Duodenal mucosa (tissue), 2 donors: ENCODE results near the gene KRTAP5-5.

Experiments
- H3K27ac ChIP-seq: one replicate; pipeline ENCODE4 v1.7.0; 2013; ENCODE audit warnings: low read depth, low read length
- H3K27me3 ChIP-seq, 2 donors: one replicate each; pipeline ENCODE4 v1.7.0; 2013; ENCODE audit warnings: low read length in 2 of 2, control low read depth in 1 of 2; ENCODE audit not compliant: insufficient read depth in 2 of 2, control insufficient read depth in 1 of 2
- H3K36me3 ChIP-seq, 2 donors: one replicate each; pipeline ENCODE4 v1.7.0; 2013; ENCODE audit warnings: low read length in 2 of 2, control low read depth in 1 of 2; ENCODE audit not compliant: insufficient read depth in 2 of 2, control insufficient read depth in 1 of 2
- H3K4me1 ChIP-seq, 2 donors: one replicate each; pipeline ENCODE4 v1.7.0; 2013; ENCODE audit warnings: low read length in 2 of 2, control low read depth in 1 of 2; ENCODE audit not compliant: insufficient read depth in 2 of 2, control insufficient read depth in 1 of 2
- H3K4me3 ChIP-seq, 2 donors: one replicate each; pipeline ENCODE4 v1.7.0; 2013; ENCODE audit warnings: low read length in 2 of 2, low read depth in 1 of 2
- H3K9ac ChIP-seq, 2 donors: one replicate each; pipeline ENCODE4 v1.7.0; 2013; ENCODE audit warnings: low read length in 2 of 2, low read depth in 1 of 2
- H3K9me3 ChIP-seq, 2 donors: one replicate each; pipeline ENCODE4 v1.7.0; 2013; ENCODE audit warnings: low read length in 2 of 2, control low read depth in 1 of 2; ENCODE audit not compliant: control insufficient read depth in 1 of 2

KRTAP5-5 gene

DNA sequence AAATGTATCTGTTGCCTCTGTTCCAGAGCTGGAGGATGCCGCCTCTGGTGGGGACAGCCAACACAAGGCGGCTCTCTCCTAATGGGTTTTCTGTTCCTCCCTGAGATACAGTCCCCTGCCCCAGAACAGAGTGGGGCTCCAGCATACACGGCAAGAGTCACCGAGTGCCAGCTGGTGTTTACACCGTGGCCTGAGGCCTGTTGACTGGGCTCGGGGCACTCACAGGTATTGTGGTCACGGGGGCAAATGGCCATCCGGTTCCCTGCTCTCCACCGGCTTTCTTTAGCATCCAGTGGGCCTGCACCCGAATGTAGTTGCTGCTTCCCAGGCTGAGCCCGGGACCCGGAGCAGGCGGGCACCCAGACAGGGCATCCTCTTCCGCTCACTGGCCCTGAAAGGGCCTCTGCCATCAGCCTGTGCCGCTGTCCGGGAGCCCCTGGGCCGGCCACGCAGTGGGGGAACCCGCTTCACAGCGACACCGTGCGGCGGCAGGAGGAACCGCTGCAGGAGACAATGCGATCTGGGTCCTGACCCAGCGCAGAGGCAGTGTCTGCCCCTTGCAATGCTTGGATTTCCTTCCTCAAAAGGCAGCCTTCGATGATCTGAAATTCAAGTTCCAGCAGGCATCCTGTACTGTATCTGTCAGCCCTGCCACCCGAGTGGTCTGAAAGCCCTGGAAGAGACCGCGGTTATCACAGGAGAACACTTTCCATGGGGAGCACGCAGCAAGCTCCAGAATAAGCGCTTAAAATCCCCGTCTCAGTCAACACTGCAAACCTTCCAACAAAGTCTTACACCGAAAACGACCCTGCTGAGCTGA lies 859 bp upstream of the KRTAP5-5 start:
- Histone ChIP-seq H3K9me3 (no peaks in the 10 kb centered on the region), H3K4me3 (no peak overlapping the region), H3K27ac (no peak overlapping the region), H3K36me3 (no peaks in the 10 kb centered on the region), H3K4me1 (no peaks in the 10 kb centered on the region), H3K27me3 (peaks cover 4 to 30% of the 10 kb centered on the region in 2 donors), H3K9ac (no peak overlapping the region)

DNA sequence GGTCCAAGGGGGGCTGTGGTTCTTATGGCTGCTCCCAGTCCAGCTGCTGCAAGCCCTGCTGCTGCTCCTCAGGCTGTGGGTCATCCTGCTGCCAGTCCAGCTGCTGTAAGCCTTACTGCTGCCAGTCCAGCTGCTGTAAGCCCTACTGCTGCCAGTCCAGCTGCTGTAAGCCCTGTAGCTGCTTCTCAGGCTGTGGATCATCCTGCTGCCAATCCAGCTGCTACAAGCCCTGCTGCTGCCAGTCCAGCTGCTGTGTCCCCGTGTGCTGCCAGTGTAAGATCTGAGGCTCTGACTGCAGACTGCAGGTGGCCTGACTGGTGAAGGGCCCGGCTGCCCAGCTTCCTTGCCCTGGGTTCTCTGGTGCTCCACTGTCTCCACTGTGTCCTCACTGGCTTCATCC lies 696 bp downstream of the KRTAP5-5 start:
- H3K9ac ChIP-seq = no peak overlapping the region
- no peaks in the 10 kb centered on the region for H3K4me1 ChIP-seq
- H3K36me3 ChIP-seq = no peaks in the 10 kb centered on the region
- H3K4me3 ChIP-seq = no peak overlapping the region
- H3K9me3 ChIP-seq = no peaks in the 10 kb centered on the region
- peaks cover 4 to 30% of the 10 kb centered on the region in 2 donors for H3K27me3 ChIP-seq
- H3K27ac ChIP-seq = no peak overlapping the region

DNA sequence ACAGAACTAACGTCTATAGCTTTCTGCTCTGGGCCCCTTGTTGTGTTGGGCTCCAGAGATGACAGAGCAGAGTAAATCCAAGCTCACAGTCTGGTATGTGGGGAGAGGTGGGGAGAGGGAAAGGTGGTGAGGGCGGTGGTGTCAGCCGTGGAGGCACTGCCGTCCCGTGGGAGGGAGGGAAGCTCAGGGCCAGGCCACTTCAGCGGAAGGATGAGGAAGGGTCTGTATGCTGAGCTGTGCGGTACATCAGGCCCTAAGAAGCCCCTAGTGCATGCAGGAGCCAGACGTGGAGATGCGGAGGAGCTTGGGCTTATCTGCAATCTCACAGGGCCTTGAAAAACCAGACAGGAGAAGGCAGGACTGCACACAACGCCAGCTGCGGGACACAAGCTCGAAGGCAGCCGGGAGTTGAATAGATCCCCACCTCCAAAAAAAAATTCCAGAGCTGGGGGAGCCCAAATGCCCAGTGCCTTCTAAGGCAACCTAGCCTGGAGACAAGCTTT lies 1.5 kb downstream of the KRTAP5-5 start:
- Histone ChIP-seq H3K27ac (no peak overlapping the region), H3K4me1 (no peaks in the 10 kb centered on the region), H3K36me3 (no peaks in the 10 kb centered on the region), H3K27me3 (peaks cover 4 to 30% of the 10 kb centered on the region in 2 donors), H3K9ac (no peak overlapping the region), H3K9me3 (no peaks in the 10 kb centered on the region), H3K4me3 (no peak overlapping the region)

DNA sequence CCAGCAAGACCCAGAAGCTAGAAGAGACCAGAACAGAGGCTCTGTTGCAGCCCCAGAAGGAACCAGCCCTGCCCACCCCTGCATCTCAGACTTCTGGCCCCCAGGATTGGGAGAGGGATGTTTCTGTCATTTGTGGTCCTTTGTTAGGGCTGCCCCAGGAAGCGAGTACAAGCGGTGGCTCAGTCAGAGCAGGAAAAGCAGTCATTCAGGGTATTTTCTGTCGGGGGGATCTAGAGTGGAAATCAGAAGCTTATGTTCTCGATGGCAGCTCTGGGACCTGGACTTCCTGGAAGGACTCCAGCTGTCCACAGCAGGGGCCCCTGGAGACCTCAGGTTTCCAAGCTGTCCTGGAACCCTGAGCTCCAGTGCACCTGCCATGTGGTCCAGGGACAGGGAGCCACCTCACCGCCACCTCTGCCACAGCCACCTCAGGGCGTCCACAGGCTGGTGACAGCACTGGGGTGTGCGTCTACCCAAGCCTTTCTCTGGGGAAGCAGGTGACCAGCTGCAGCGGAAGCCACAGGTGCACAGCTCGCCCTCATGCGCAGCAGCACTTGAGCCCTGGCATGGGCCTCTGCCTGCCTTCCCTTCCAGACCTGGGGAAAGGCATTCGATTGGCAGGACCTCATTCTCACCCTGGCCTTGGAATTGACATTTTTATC lies 2.6 kb downstream of the KRTAP5-5 start:
- Histone ChIP-seq H3K4me3 (no peak overlapping the region), H3K27ac (no peak overlapping the region), H3K36me3 (no peaks in the 10 kb centered on the region), H3K9me3 (no peaks in the 10 kb centered on the region), H3K27me3 (peaks cover 4 to 30% of the 10 kb centered on the region in 2 donors), H3K9ac (no peak overlapping the region), H3K4me1 (no peaks in the 10 kb centered on the region)

DNA sequence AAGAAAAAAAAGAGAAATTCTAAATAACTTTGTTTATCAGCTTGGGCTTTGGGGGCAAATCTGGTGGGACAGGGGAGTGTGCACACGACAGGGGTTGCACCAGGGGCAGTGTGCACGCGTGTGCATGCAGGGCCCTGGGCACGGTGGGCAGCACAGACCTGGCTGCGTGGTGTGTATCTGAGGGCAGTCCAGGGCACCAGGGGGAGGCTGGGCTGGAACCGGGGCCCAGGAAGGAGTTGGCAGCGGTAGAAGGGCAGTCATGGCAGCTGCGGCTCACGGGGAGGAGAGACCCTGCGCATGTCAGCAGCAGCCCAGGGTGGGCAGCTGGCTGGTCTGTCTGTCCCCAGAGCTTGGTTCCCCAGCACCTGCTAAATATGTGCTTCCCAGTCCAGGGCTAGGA lies 4.3 kb downstream of the KRTAP5-5 start:
- no peak overlapping the region for H3K9ac ChIP-seq
- H3K36me3 ChIP-seq = no peaks in the 10 kb centered on the region
- no peak overlapping the region for H3K4me3 ChIP-seq
- H3K9me3 ChIP-seq = no peaks in the 10 kb centered on the region
- peaks cover 3 to 24% of the 10 kb centered on the region in 2 donors for H3K27me3 ChIP-seq
- H3K27ac ChIP-seq = no peak overlapping the region
- H3K4me1 ChIP-seq = peaks cover under 1 to 1% of the 10 kb centered on the region in 2 donors

DNA sequence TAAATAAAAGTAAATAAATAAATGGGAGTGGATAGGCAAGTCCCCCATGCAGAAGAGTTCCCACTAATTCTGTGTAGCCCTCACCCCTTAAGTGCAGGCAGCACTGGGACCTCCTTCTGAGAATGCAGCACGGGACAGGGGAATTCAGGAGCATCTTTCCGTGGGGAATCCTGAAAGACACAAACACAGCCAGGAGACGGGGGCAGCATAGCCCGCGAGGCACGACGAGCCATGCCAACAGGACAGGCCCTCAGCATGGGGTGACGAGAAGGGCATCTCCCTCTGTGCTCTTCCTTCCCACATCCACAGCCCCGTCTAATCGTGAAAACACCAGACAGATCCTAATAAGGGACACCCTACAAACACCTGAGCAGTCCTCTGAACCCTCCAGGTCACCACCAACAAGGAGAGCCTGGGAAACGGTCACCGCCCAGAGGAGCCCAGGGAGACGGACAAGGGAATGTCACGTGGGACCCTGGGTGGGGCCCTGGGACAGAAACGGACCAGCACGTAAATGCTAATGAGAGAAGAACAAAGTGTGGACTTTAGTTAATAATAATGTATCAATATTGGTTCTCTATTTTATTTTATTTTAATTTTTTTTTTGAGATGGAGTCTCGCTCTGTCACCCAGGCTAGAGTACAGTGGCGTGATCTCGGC lies 6.8 kb downstream of the KRTAP5-5 start:
- H3K27me3 ChIP-seq = peaks cover 3 to 11% of the 10 kb centered on the region in 2 donors
- H3K4me3 ChIP-seq = no peak overlapping the region

DNA sequence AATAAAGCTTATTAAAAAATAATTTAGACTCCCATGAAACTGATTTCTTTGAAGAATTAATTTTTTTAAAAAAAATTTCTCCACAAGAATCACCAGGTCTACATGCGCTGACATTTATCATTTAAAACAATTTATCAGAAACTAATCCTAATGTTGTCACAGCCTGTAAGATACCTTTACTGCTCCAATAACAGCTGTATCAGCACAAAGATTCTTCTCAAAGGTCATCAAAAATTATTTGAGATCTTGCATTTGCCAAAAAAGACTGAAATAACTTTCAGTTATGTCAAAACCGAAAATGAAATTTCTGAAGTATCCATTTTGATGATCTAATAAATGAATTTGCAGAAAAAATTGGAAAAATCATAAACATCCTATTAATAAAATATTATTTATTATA lies 8.1 kb downstream of the KRTAP5-5 start:
- no peaks in the 10 kb centered on the region for H3K9me3 ChIP-seq
- H3K9ac ChIP-seq = no peak overlapping the region
- H3K27ac ChIP-seq = no peak overlapping the region
- peaks cover 8 to 11% of the 10 kb centered on the region in 2 donors for H3K4me1 ChIP-seq
- no peak overlapping the region for H3K4me3 ChIP-seq
- H3K27me3 ChIP-seq = peaks cover 3 to 4% of the 10 kb centered on the region in 2 donors
- H3K36me3 ChIP-seq = no peaks in the 10 kb centered on the region

More for the DNA sequence above, 6.8 kb downstream of the KRTAP5-5 start:
- Histone ChIP-seq H3K27ac (no peak overlapping the region), H3K9ac (no peak overlapping the region), H3K4me1 (peaks cover 8 to 11% of the 10 kb centered on the region in 2 donors), H3K9me3 (no peaks in the 10 kb centered on the region), H3K36me3 (no peaks in the 10 kb centered on the region)

DNA sequence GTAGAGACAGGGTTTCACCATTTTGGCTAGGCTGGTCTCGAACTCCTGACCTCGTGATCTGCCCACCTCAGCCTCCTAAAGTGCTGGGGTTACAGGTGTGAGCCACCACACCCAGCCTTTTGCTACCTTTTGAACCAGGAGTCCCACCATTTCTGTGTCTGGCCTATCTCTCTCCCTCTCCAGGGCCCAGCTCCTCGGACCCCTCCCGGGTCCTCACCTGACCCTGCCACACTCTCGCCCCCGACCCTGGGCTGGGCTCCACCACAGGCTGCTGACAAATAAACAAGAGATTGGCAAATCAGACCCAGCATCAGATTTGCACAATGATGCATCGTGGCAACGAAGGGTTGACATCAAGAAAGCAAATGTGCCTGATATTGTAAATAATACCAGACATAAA lies 8.8 kb downstream of the KRTAP5-5 start:
- no peak overlapping the region for H3K4me3 ChIP-seq

DNA sequence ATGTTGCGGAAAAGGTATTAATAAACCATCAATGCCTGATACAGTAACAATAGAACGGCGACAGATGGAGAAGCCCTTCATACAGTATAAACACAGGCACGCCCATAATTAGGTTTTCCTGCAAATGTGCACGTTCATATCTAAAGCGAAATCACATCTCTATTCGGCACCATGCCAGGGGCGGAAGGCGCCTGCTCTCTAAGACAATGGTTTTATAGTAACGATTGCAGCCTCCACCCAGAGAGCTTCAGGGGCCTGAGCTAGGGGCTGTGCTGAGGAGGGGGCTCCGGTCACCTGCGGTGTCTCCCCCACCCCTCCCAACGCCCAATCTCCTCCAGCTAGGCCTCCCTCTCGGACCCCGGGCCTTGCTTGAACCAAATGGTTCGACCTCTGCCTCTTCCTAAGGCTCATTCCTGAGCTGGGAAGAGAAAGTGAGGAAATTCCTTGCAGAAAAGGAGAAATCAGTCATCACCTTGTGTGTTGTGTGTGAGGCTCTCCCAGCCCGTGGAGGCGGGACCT lies 9.6 kb downstream of the KRTAP5-5 start:
- H3K27ac ChIP-seq = no peak overlapping the region
- peaks cover 3 to 4% of the 10 kb centered on the region in 2 donors for H3K27me3 ChIP-seq
- no peak overlapping the region for H3K9ac ChIP-seq
- H3K4me1 ChIP-seq = peaks cover 8 to 11% of the 10 kb centered on the region in 2 donors
- H3K4me3 ChIP-seq = no peak overlapping the region
- no peaks in the 10 kb centered on the region for H3K9me3 ChIP-seq
- no peaks in the 10 kb centered on the region for H3K36me3 ChIP-seq

More for the DNA sequence above, 8.8 kb downstream of the KRTAP5-5 start:
- Histone ChIP-seq H3K9me3 (no peaks in the 10 kb centered on the region), H3K27ac (no peak overlapping the region), H3K4me1 (peaks cover 8 to 11% of the 10 kb centered on the region in 2 donors), H3K36me3 (no peaks in the 10 kb centered on the region), H3K27me3 (peaks cover 3 to 4% of the 10 kb centered on the region in 2 donors), H3K9ac (no peak overlapping the region)
